RWPE2 (cell line): Measurements from ENCODE around the gene CXCL8.

Source experiments
- ATAC-seq: fragments of 200-7000 bp; cut with Tn5 transposase; 3 replicates; pipeline ENCODE4 v1.9.1; 2021; ENCODE audit warnings: low read depth
- DNase-seq: peaks from one replicate; pipeline ENCODE4 v3.0.0-alpha.2; 2020; ENCODE audit warnings: low spot score
- H3K27ac ChIP-seq: fragments of 450-650 bp; 2 replicates; pipeline ENCODE4 v1.5.1; 2017; ENCODE audit warnings: mild to moderate bottlenecking; ENCODE audit not compliant: poor library complexity, severe bottlenecking
- H3K27me3 ChIP-seq: fragments of 250-450 bp; sonication (Bioruptor Pico); 2 replicates; pipeline ENCODE4 v1.5.1; 2021; ENCODE audit warnings: mild to moderate bottlenecking, moderate library complexity; ENCODE audit not compliant: insufficient read depth, poor library complexity, severe bottlenecking
- H3K36me3 ChIP-seq: fragments of 250-450 bp; sonication (Bioruptor Pico); 2 replicates; pipeline ENCODE4 v1.5.1; 2020; ENCODE audit warnings: low read depth, mild to moderate bottlenecking, moderate library complexity
- H3K4me1 ChIP-seq: fragments of 250-450 bp; sonication (Bioruptor Pico); 2 replicates; pipeline ENCODE4 v1.5.1; 2021; ENCODE audit warnings: mild to moderate bottlenecking, moderate library complexity; ENCODE audit not compliant: insufficient read depth, poor library complexity, severe bottlenecking
- H3K4me3 ChIP-seq: fragments of 250-450 bp; sonication (Bioruptor Pico); 2 replicates; pipeline ENCODE4 v1.5.1; 2021; ENCODE audit warnings: mild to moderate bottlenecking, moderate library complexity; ENCODE audit not compliant: severe bottlenecking
- H3K9me3 ChIP-seq: fragments of 250-450 bp; sonication (Bioruptor Pico); 2 replicates; pipeline ENCODE4 v1.5.1; 2021; ENCODE audit warnings: mild to moderate bottlenecking, moderate library complexity; ENCODE audit not compliant: severe bottlenecking
- TF ChIP-seq, protein P1 (sequence below): fragments of 450-650 bp; IDR thresholded peaks from one replicate; pipeline ENCODE4 v1.5.1; 2017; ENCODE audit warnings: mild to moderate bottlenecking, moderate library complexity; ENCODE audit not compliant: poor library complexity, severe bottlenecking

The CXCL8 gene

DNA sequence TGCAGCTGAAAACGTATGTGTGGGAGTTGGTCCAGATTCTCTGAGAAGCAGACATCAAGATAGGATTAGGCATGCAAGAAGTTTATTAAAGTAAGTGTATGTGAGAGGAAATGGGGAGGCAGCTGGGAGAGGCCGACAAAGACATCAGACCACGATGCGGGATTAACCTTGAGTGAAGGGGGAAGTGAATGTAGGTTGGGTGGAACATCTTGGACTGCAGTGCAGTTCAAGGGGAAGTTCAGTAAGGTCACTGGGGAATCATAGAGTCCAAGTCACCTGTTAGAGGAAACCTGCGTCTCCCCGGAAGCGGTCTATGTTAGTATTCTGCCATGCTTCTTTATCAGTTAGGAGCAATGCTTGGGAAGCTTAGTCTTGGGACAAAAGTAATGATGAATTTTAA, 22.0 kb downstream of the CXCL8 start:
- Histone ChIP-seq H3K4me3 (no peak overlapping the region), H3K27ac (no peak overlapping the region), H3K36me3 (no peaks in the 10 kb centered on the region), H3K9me3 (no peaks in the 10 kb centered on the region), H3K27me3 (no peaks in the 10 kb centered on the region), H3K4me1 (peaks cover 3% of the 10 kb centered on the region)
- TF ChIP-seq, protein P1, sequence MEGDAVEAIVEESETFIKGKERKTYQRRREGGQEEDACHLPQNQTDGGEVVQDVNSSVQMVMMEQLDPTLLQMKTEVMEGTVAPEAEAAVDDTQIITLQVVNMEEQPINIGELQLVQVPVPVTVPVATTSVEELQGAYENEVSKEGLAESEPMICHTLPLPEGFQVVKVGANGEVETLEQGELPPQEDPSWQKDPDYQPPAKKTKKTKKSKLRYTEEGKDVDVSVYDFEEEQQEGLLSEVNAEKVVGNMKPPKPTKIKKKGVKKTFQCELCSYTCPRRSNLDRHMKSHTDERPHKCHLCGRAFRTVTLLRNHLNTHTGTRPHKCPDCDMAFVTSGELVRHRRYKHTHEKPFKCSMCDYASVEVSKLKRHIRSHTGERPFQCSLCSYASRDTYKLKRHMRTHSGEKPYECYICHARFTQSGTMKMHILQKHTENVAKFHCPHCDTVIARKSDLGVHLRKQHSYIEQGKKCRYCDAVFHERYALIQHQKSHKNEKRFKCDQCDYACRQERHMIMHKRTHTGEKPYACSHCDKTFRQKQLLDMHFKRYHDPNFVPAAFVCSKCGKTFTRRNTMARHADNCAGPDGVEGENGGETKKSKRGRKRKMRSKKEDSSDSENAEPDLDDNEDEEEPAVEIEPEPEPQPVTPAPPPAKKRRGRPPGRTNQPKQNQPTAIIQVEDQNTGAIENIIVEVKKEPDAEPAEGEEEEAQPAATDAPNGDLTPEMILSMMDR = no peak
- ATAC-seq (no peak), DNase-seq (no peak)

DNA sequence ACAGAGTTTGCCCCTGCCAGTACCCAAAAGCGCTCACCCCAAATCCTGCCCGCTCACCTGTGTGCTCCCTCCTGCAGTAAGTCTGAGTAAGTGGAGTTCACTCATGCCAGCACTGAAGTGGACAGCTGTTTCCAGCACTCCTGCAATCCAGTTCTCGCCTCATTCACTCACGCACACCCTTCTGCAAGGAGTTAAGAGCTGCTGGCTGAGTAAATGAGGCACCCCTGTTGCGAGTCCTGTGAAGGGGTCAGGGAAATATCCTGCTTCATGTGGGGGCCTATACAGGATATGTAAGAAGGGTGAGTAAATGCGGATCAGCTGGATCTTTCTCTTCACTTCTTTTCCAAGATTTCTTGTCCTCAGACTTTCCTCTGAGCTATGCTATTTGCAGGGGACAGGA, 23.5 kb downstream of the CXCL8 start:
- Histone ChIP-seq H3K4me1 (peaks cover 3% of the 10 kb centered on the region), H3K36me3 (no peaks in the 10 kb centered on the region), H3K4me3 (no peak overlapping the region), H3K27me3 (no peaks in the 10 kb centered on the region), H3K27ac (no peak overlapping the region), H3K9me3 (no peaks in the 10 kb centered on the region)
- TF ChIP-seq, protein P1 = no peak
- DNase-seq = no peak
- ATAC-seq = no peak

DNA sequence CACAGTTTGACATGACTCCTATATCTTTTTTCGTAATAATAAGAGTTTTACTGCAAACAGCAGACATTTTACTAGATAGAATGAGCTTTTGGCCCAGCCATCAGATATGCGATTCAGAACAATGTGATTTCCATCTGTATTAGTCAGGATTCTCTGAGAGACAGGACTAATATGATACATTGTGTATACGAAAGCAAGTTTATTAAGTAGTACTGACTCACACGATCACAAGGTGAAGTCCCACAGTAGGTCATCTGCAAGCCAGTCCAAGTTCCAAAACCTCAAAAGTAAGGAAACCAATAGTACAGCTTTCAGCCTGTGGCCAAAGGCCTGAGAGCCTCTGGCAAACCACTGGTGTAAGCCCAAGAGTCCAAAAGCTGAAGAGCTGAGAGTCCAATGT, 24.1 kb downstream of the CXCL8 start:
- no peak overlapping the region for H3K4me3 ChIP-seq
- H3K4me1 ChIP-seq = peaks cover 2% of the 10 kb centered on the region
- no peak for DNase-seq
- H3K27ac ChIP-seq = no peak overlapping the region
- TF ChIP-seq, protein P1 = no peak
- H3K27me3 ChIP-seq = no peaks in the 10 kb centered on the region
- H3K9me3 ChIP-seq = no peaks in the 10 kb centered on the region
- ATAC-seq = no peak
- no peaks in the 10 kb centered on the region for H3K36me3 ChIP-seq

DNA sequence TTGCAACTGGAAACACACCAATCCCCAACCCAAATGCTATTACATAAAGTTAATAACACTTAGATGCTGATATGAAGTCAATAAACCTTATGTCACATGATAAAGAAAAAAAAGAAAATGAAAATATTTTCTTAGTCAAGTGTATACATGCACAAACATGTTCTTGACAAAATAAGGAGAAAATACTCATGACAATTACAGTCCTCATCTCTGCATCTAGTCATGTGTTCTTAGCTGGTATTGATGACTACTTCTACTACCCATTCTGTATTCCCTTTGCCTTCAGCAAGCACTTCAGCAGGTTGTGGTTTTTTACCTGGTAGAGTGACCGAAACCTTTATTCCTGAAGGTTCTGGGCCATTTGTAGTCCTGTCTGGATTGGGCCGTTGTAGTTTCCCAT, 24.9 kb downstream of the CXCL8 start:
- Histone ChIP-seq H3K9me3 (no peaks in the 10 kb centered on the region), H3K27me3 (no peaks in the 10 kb centered on the region), H3K36me3 (no peaks in the 10 kb centered on the region), H3K4me1 (no peaks in the 10 kb centered on the region), H3K4me3 (no peak overlapping the region), H3K27ac (no peak overlapping the region)
- DNase-seq = no peak
- ATAC-seq = no peak
- TF ChIP-seq, protein P1 = no peak

DNA sequence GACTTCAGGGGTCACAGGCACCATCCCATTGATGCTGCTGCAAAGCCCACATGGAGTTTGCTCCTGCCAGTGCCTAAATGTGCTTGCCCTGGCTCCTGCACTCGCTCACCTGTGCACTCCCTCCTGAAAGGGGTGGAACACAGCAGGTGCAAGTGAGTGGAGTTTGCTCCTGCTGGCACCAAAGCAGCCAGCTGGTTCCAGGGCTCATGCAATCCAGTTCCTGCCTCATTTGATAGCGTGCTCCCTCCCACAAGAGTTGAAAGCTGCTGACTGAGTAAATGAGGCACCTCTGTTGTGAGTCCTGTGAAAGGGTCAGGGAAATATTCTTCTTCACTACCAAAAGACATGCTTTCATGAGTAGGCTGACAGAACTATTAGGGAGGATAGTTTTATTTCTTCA, 30.5 kb downstream of the CXCL8 start:
- Histone ChIP-seq H3K27ac (no peak overlapping the region), H3K36me3 (no peaks in the 10 kb centered on the region), H3K4me1 (peaks cover 11% of the 10 kb centered on the region), H3K27me3 (no peaks in the 10 kb centered on the region), H3K4me3 (no peak overlapping the region), H3K9me3 (no peaks in the 10 kb centered on the region)
- ATAC-seq (no peak), DNase-seq (no peak)
- TF ChIP-seq, protein P1 = no peak
